COLO668 (cell line): ENCODE results near the gene PITX2.

ENCODE experiments used
- DNase-seq: peaks from one replicate; lab custom pipeline; 2025; ENCODE audit not compliant: unreplicated experiment; lab: John Stamatoyannopoulos, UW

The PITX2 gene

DNA sequence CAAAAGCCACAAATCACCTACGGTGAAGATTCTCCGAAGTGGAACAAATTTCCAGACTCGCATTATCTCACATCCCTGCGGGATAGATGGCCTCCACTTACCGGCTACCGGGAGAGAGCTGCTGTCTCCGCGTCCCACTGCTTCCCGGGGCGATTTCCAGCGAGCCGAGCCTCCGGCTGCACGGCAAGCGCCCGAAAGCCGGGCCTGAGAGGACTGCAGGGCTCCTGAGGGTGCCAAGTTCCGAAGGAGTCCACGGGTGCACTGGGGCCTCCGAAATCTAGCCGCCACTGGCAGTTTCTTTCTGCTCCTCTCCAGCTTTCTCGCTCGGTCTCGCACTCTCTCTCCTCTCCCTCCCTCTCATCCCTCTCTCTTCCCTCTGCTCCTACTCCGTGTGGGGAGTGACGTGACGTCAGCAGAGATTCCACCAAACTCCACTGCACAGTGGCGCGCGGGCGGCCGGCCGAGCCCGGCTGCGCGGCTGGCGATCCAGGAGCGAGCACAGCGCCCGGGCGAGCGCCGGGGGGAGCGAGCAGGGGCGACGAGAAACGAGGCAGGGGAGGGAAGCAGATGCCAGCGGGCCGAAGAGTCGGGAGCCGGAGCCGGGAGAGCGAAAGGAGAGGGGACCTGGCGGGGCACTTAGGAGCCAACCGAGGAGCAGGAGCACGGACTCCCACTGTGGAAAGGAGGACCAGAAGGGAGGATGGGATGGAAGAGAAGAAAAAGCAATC is 14.0 kb upstream of the PITX2 start:
- DNase-seq, result peak; percentile 46

DNA sequence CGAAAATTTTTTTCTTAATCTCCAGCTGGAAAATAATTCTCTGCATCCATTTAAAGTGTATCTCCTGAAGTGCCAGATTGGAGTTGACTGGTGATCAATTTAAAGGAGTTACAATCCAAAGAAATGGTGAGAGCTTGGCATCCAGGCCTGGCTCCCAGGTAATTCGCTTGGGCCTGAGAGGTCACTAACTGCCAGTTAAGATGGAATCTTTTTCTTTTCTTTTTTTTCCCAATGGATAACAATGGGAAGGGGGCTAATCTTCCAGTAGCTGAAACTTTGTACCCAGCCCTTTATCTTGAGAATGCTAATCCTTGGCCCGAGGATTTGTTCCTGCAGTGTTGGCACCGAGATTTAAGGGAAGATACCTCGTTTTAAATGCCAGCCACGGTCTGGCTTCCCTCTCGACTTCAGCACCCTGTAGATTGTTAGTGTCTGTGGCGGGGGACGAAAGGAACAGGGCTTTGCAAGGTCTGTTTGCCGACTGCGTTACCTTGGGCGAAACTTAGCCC is 13.3 kb upstream of the PITX2 start:
- no peak for DNase-seq

DNA sequence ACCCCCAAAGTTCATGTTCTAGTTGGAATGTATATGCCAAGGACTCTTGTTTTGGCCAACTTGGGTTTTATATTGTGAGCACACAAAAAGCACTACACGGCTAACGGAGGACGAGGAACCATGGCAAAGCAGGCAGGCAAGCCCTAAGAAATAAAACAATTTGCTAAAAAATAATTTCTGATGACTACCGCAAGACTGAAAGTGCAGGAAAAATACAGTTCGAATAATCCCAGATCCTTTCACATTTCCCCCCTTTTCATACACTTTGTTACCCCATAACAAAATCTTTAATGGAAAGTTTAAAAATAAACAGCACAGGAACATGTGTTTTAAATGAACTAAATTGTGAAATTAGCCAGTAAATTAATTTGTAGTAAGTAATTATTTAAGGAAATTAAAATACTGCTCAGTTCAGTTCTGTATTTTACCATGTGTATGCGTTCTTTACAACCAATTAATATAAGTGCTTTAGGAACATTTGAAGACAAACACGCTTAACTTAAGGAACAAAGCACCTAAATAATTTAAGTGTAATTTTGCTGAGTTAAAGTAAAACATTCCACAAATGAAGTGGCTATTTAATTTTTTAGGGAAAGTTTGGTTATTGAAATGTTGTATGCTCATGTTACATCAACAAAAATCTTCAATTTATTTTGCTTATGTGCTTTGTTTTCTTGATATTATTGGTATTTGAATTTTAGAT is 12.4 kb upstream of the PITX2 start:
- DNase-seq, result no peak

- DNase-seq, result no peak
These were observed 11.7 kb upstream of the PITX2 start for GRCh38 chr4:110634350-110635162.

GRCh38 chr4:110633358-110634341 is 10.8 kb upstream of the PITX2 start:
- no peak for DNase-seq

DNA sequence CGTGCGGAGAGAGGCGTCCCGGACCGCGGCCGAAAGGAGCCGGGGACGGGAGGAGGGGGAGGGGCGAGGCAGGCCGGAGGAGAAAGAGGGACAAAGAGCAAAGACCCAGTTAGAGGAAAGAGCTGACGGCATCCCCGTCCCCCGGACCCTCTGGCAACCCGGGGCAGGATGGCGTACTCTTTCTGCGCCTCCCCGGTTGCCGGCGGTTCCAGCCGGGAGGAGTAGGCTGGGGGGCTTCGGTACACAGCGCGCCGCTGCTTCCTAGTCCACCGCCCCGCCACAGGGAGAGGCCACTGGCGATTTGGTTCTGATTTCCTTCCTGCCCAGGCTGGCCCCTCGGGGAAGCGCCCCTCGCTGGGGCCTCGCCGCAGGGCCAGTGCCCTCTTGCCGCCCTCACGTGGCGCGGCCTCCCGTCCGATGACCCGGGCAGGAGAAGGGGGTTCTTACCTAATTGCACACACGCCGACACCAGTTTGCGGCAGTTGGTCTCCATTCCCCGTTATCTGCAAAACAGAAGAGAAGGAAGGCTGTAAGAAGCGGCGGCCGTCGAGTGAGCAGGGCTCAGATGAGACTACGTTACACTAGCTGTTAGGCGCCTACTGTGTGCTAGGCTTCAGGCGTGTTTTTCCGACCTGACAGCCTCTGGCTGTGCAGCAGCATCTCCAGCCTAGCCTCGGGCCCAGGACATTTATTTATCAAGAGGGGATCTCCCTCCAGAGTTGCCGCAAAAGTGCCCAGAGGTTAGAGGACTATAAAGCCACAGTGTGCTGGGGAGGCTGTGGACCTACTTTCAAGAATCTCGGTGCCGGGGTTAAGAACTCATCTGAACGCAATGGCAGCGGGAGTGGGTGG is 9.9 kb upstream of the PITX2 start:
- no peak for DNase-seq

GRCh38 chr4:110631584-110632505 is 9.0 kb upstream of the PITX2 start:
- DNase-seq, result peak; percentile 85

DNA sequence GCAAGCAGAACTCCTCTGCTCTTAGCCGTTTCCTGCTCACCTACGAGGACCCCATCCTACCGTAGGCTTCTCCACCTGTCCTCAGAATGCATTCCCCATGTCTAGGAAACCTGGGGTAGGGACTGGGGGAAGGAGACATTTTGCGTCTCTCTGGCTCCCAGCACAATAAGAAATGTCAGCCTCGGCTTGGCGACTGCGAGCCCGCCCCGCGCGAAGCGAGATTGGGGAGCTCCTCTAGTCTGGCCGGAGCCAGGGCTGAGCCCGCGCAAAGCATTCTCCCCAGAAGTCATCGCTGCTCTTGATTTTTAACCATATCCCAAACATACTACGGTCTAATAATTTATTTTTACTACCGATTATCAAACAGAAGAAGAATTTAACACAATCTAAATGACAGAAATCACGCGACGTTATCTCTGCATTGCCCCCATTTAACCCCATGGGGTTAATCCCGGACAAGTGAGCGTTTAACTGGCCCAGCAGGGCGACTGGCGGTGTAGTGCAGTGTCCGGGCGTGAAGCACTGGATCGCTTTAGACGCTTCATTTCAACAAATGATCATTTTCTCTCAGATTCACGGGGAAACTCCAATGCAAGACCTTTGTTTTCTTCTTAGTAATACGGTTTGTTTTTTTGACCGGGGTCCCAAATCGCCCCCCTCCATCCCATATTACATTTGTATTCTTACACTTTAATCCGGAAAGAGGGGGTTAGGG is 8.0 kb upstream of the PITX2 start:
- no peak for DNase-seq

DNA sequence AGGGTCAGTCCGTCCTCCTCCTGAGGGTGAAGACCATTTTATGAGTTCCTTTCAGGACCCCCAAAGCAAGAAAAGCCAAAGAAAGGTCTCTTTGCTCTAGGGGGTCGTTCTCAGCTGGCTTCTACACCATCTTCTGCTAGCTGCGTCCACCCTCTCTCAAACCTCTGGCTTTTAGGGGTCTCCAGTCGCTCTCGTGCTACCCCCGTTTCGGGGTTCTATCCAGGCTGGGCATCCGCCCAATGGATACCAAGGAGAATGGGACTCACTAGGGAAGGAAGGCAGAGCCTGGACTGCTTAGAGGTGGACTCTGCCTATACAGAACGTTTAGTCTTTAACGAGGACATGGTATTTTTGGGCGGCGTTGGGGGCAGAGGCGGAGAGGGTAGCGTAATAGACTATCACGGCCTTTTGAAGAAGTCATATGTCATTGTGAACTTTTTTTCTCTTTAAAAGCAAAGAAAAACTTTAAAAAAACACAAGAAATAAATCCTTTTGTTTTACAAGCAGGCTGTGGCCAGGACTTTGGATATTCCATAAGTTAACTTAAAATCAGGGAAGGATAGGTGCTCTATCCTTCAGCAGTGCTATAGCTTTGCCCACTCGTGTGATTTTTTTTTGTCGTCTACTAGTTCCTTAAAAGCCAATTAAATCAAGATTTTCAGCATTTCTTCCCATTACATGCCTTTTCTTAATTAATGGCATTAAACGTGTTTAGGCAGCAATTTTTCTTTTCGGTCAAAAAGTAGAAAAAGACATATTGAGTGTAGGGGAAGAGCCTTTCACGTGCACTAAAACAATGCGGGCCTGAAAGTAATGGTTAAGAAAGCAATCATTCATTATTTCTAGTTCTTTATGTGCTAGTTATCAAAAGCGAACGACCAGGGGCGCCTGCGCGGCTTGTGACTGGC is 7.2 kb upstream of the PITX2 start:
- no peak for DNase-seq

DNA sequence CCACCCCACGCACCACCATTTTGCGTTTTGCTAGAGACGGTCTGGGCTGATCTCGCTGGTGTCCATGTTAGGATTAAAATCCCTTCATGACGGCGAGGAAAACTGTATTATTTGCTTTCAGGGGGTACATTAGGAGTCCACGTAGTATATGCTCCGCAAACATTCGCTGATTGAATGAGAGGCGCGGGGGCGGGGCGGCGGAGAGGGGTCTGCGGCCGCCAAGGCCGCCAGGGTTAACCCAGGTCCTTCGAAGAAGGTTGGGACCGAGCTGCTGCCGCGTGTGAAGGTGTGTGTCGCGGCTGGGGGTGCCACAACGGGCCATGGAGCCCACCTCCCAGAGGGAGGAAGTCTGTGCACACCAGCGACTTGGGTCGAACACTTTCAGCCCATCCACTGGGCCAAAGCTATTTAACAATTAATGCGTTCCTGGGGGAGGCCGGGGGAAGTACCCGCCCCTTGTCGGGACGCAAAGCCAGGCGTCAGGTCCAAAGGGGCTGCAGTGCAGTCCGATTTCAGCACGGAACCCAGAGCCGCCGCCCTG is 6.4 kb upstream of the PITX2 start:
- no peak for DNase-seq

DNA sequence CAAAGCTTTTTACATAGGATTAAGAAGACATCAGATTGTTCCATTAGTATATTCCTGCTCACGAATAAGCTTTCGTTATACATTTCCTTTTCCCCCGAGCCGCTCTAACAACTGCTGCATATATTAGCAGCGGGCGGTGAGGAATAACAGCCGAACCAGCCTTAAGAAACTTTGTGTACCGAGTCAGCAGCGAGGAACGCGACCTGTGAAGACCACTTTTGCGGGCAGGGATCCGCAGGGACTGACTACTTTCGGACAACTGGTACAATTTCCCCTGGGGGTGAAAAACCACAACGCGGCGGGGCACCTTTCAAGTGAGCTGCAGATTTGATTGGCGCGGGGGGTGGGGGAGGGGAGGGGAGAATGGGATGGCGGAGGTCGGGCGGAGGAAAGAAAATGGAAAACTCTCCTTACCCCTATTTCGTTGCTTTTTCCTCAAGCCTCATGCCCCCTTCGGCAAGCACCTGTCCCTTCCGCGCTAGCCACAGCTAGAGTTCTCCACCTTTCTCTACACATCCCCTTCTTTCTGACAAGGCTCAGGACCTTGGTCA is 5.9 kb upstream of the PITX2 start:
- no peak for DNase-seq

- no peak for DNase-seq
These were observed 5.2 kb upstream of the PITX2 start for GRCh38 chr4:110627977-110628662.

DNA sequence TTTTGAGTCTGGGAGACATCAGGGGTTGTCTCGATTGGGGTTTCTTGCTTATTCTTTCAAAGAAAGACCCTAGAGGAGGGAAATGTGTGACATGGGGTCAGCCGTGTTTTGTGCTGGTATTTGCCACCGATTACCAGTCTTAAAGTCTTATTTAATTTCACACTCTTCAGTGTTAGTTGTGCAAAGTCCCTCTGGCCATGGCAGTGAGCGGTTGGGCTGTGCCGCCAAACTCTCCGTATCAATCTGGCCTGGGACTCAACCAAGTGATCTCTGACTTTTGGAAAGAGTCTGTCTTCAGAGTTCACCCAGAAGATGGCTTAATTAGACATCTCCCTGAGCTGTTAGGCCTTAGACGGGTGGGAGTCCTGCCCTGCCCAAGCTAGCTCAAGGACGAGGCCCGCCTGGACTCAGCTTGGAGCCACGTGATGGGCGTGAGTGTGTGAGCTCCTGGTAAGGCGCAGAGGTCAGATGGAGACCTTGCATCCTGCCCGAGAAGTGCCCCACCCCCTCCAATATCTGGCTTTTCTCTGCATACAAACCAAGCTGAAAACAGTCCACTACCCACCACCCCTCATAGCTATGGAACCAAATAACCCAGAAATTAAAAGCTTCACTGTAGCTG is 3.8 kb upstream of the PITX2 start:
- no peak for DNase-seq

DNA sequence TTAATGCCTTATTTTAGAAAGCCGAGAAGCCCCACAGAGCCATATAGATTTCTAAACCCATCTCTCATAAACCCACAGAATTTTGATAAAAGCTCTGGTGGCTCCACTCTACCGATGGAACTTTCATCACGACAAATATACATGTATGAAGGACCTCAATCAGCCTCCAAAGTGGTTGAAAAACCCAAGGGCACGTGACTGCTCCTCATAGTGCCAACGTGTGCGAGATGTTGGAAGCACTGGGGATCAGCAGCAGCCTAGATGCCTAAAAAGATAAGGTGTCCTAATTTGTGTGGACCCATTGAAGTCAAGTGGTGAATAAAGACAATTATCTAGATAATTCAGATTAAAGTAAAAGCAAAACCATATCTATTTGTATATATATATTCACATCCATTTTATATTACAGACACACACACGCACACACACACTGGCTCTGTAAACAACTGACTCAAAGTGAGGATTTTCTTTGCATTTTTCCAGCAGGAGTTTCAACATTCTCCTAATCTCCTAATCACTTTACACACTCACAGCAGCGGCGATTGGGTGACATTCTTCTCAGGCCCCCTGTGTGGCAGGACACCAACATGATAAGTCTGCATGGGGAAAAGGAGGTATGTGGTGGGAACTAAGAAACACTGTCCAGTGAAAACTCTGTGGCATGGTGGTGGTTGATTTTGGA is 2.8 kb upstream of the PITX2 start:
- DNase-seq, result no peak
